Colon (tissue), 2 donors: ENCODE measurements around the gene CAPN9.

Experiments used
- FAIRE-seq: peaks from 2 replicates; lab custom pipeline; 2012; peaks lifted over from hg19 to GRCh38; lab: Jason Lieb, UNC
- donor health status: control.
- donor health status: control.

CAPN9 gene

GRCh38 chr1:230851291-230851691 is 104.1 kb downstream of the CAPN9 start:
- FAIRE-seq: no peak
